Measurements from ENCODE around the gene TEKT2. TPM values are rescaled to one million over a fixed set of nuclear protein-coding genes. Genes with fewer than 3 reads are reported as not detected.
A peak's percentile ranks its signal among the peaks of the same experiment; 100 is the strongest.

Gene TEKT2
- total RNA-seq, 3 donors from 2014 or later = 0.98 to 1.2 TPM; not detected in 1

DNA sequence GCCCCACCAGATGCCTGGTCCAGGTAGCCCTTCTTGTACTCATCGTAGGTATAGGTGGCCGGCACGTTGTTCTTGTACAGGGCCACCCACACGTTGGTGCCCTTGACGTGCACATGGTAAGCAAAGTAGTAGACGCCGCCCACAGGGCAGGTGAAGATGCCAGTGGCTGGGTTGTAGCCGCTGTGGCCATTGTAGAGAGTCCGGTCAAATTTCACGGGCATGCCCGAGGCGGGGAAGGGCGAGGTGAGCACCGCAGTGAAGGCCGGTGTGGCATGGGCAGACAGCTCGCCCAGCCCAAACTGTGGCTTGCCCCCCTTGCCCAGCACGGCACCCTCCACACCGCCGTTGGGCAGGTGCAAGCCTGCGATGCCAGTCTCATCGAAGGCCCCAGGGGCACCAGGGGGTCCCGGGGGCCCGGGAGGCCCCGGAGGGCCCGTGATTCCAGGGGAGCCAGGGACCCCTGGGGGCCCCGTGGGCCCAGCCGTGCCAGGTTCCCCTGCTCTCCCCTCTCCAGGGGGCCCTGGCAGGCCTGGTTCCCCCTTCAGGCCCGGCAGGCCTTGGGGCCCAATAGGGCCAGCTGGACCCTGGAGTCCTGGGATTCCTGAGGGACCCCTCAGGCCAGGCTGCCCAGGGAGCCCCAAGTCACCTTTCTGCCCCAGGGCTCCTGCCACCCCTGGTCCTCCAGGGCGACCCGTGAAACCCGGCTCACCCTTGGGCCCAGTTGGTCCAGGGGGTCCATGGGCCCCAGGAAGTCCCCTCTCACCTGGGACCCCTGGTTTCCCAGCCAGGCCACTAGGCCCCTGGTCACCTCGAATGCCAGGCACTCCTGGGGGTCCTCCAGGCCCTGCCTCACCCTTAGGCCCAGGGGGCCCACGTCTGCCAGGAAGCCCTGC lies 14.0 kb downstream of the TEKT2 start:
- TF ChIP-seq, protein P1, sequence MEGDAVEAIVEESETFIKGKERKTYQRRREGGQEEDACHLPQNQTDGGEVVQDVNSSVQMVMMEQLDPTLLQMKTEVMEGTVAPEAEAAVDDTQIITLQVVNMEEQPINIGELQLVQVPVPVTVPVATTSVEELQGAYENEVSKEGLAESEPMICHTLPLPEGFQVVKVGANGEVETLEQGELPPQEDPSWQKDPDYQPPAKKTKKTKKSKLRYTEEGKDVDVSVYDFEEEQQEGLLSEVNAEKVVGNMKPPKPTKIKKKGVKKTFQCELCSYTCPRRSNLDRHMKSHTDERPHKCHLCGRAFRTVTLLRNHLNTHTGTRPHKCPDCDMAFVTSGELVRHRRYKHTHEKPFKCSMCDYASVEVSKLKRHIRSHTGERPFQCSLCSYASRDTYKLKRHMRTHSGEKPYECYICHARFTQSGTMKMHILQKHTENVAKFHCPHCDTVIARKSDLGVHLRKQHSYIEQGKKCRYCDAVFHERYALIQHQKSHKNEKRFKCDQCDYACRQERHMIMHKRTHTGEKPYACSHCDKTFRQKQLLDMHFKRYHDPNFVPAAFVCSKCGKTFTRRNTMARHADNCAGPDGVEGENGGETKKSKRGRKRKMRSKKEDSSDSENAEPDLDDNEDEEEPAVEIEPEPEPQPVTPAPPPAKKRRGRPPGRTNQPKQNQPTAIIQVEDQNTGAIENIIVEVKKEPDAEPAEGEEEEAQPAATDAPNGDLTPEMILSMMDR (IDR thresholded peaks at IDR 0.05) = no peak
- TF ChIP-seq POLR2AphosphoS5 (IDR thresholded peaks at IDR 0.05) = no peak
- no peak for TF ChIP-seq POLR2A (IDR thresholded peaks at IDR 0.05)
- intact Hi-C loops (cut with DNase I; ENCODE audit: low total_unique reads) = loop anchor here (5.0 kb wide), 2 partner anchors 189 to 1844 kb away; no protein-coding TSS in a partner anchor
- H3K36me3 ChIP-seq = no peaks in the 10 kb centered on the region
- no peaks in the 10 kb centered on the region for H3K9me3 ChIP-seq
- peaks cover 0 to 17% of the 10 kb centered on the region in 2 donors for H3K4me1 ChIP-seq
- H3K4me3 ChIP-seq = no peak overlapping the region
- no peak for DNase-seq (ENCODE audit: low spot score in 2 of 2)
- no peak overlapping the region for H3K27ac ChIP-seq
- H3K27me3 ChIP-seq = no peaks in the 10 kb centered on the region

DNA sequence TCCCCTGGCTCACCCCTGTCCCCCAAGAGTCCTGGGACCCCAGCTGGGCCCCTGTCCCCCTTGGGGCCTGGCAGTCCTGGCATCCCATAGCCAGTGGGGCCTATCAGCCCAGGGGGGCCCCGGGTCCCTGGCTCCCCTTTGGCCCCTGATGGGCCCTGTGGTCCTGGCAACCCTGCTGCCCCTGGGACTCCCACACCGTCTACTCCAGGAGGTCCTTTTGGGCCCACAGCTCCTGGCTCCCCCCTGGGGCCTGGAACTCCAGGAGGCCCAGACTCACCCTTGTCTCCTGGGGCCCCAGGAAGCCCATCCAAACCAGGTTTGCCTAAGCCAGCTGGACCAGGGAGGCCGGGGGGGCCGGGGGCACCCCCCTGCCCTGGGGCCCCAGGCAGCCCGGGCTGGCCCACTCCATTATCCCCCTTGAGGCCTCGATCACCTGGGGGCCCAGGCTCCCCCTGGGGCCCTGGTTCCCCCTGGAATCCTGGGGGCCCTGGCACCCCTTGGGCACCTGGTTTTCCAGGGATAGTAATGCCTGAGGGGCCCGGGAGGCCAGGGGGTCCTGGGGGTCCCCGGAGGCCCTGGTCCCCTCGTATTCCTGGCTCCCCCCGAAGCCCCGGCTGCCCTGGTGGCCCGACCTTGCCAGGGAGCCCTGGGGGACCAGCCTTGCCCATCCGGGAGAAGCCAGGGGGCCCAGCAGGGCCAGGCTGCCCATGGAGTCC lies 14.9 kb downstream of the TEKT2 start:
- Histone ChIP-seq H3K36me3 (no peaks in the 10 kb centered on the region), H3K4me3 (no peak overlapping the region), H3K9me3 (no peaks in the 10 kb centered on the region), H3K27me3 (no peaks in the 10 kb centered on the region), H3K4me1 (peaks cover 0 to 9% of the 10 kb centered on the region in 2 donors), H3K27ac (no peak overlapping the region)
- TF ChIP-seq, protein P1 (IDR thresholded peaks at IDR 0.05) = no peak
- TF ChIP-seq POLR2A (IDR thresholded peaks at IDR 0.05) (no peak), POLR2AphosphoS5 (IDR thresholded peaks at IDR 0.05) (no peak)
- DNase-seq (ENCODE audit: low spot score in 2 of 2) = no peak
- intact Hi-C loops (cut with DNase I; ENCODE audit: low total_unique reads) = loop anchor here (5.0 kb wide), 2 partner anchors 188 to 1843 kb away; no protein-coding TSS in a partner anchor

DNA sequence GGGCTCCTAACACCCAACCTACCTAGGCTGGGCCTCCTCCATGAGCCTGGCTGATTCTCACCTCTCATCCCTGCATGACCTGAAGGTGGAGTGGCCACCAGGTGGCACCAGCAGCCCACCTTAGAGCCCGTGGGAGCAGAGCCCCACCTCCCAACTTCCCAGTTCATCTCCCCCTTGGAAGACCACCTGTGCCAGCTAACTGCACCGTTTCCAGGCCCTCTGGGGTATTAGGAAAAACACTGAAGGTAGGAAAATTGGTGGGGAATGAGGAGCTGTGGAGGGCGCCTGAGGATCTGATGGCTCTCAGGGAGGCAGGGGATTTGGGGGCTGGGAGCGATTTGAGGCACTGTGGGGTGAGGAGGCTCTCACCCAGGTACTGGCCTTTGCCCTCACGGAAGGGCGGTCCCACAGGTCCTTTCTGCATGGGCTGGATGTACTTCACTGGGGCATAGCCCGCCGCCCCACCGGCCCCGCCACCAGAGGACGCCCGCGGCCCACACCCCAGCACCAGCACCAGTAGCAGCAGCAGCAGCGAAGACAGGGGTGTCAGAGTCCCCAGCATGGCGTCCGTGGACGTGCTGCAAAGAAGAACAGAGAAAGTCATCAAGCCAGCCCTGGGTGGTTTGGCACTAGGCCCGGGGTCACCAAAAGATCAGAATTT lies 15.9 kb downstream of the TEKT2 start:
- intact Hi-C loops (cut with DNase I; ENCODE audit: low total_unique reads) = loop anchor here (5.0 kb wide), 2 partner anchors 187 to 1842 kb away; no protein-coding TSS in a partner anchor
- H3K27me3 ChIP-seq = no peaks in the 10 kb centered on the region
- no peaks in the 10 kb centered on the region for H3K9me3 ChIP-seq
- TF ChIP-seq POLR2A (IDR thresholded peaks at IDR 0.05) = no peak
- peak in 1 of 3 donors; percentile 25 for TF ChIP-seq POLR2AphosphoS5 (IDR thresholded peaks at IDR 0.05)
- TF ChIP-seq, protein P1 (IDR thresholded peaks at IDR 0.05) = peak; percentile 87 to 92 (median 91)
- H3K4me3 ChIP-seq = peak overlapping the region in 1 of 3 donors; percentile 39
- peaks cover 0 to under 1% of the 10 kb centered on the region in 2 donors for H3K4me1 ChIP-seq
- H3K27ac ChIP-seq = peak overlapping the region in 1 of 2 donors; percentile 15
- H3K36me3 ChIP-seq = no peaks in the 10 kb centered on the region
- peak; percentile 64 to 77 for DNase-seq (ENCODE audit: low spot score in 2 of 2)

DNA sequence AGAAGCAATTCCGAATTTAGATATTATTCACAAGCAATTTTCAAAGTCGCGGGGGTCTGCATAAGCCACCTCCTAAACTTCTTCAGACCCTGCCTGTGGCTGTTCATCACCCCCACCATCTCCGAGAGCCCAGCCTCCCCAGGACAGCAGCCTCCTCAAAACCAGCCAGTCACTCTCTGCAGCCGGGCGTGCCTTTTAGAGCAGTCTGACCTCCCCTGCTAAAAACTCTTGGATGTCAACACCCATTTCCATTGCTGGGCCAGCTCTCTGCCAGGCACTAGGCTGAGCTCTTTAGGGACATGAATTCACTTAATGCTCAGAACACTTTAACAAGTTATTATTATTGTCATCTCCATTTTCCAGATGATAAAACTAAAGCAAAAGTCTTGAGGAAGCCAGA lies 16.5 kb downstream of the TEKT2 start:
- intact Hi-C loops (cut with DNase I; ENCODE audit: low total_unique reads) = no loop called here
- no peaks in the 10 kb centered on the region for H3K4me1 ChIP-seq

More for the DNA sequence above, 16.5 kb downstream of the TEKT2 start:
- H3K27ac ChIP-seq = no peak overlapping the region
- no peak for DNase-seq (ENCODE audit: low spot score in 2 of 2)
- no peaks in the 10 kb centered on the region for H3K9me3 ChIP-seq
- no peaks in the 10 kb centered on the region for H3K36me3 ChIP-seq
- TF ChIP-seq POLR2AphosphoS5 (IDR thresholded peaks at IDR 0.05) (no peak), POLR2A (IDR thresholded peaks at IDR 0.05) (no peak)
- TF ChIP-seq, protein P1 (IDR thresholded peaks at IDR 0.05) = no peak
- H3K4me3 ChIP-seq = no peak overlapping the region
- H3K27me3 ChIP-seq = no peaks in the 10 kb centered on the region

Data from breast epithelium (tissue), 4 donors.